Neural cell (in vitro differentiated cells): Measurements from ENCODE around the gene FLII.

Experiments used
- CTCF ChIP-seq: fragments of 450-650 bp; IDR thresholded peaks from 2 replicates; pipeline ENCODE4 v1.5.1; 2014; ENCODE audit warnings: antibody characterized with exemption, mild to moderate bottlenecking, moderate library complexity; ENCODE audit not compliant: poor library complexity, severe bottlenecking
- EP300 ChIP-seq: fragments of 450-650 bp; conservative IDR thresholded peaks from 2 replicates; pipeline ENCODE4 v1.6.1; 2014; ENCODE audit warnings: antibody characterized with exemption, mild to moderate bottlenecking, moderate library complexity; ENCODE audit not compliant: poor library complexity, severe bottlenecking
- EZH2 ChIP-seq: fragments of 200-600, 300-800 bp; shearing (Covaris generic), sonication (generic); IDR thresholded peaks from 2 replicates; pipeline ENCODE4 v1.6.1; 2014; ENCODE audit warnings: antibody characterized with exemption, low read length, borderline replicate concordance, mild to moderate bottlenecking; ENCODE audit not compliant: insufficient read depth, poor library complexity, severe bottlenecking
- MXI1 ChIP-seq: fragments of 450-650 bp; conservative IDR thresholded peaks from 2 replicates; pipeline ENCODE4 v1.6.1; 2014; ENCODE audit warnings: antibody characterized with exemption, mild to moderate bottlenecking; ENCODE audit not compliant: poor library complexity, severe bottlenecking
- POLR2AphosphoS5 ChIP-seq: IDR thresholded peaks from 2 replicates; pipeline ENCODE4 v1.6.1; 2012
- RAD21 ChIP-seq: fragments of 450-650 bp; conservative IDR thresholded peaks from 2 replicates; pipeline ENCODE4 v1.6.1; 2014; ENCODE audit warnings: antibody characterized with exemption, mild to moderate bottlenecking, moderate library complexity
- SMC3 ChIP-seq: fragments of 450-650 bp; conservative IDR thresholded peaks from 2 replicates; pipeline ENCODE4 v1.6.1; 2014; ENCODE audit warnings: antibody characterized with exemption, mild to moderate bottlenecking, moderate library complexity; ENCODE audit not compliant: poor library complexity
- TF ChIP-seq, protein P1 (sequence below): IDR thresholded peaks from 2 replicates; pipeline ENCODE4 v1.6.1; 2012; ENCODE audit warnings: borderline replicate concordance

GRCh38 chr17:18227635-18228034 lies 30.9 kb downstream of the FLII start:
- no peak for TF ChIP-seq EP300
- TF ChIP-seq MXI1, result no peak
- no peak for TF ChIP-seq RAD21
- TF ChIP-seq CTCF, result no peak
- TF ChIP-seq POLR2AphosphoS5, result no peak
- TF ChIP-seq, protein P1, sequence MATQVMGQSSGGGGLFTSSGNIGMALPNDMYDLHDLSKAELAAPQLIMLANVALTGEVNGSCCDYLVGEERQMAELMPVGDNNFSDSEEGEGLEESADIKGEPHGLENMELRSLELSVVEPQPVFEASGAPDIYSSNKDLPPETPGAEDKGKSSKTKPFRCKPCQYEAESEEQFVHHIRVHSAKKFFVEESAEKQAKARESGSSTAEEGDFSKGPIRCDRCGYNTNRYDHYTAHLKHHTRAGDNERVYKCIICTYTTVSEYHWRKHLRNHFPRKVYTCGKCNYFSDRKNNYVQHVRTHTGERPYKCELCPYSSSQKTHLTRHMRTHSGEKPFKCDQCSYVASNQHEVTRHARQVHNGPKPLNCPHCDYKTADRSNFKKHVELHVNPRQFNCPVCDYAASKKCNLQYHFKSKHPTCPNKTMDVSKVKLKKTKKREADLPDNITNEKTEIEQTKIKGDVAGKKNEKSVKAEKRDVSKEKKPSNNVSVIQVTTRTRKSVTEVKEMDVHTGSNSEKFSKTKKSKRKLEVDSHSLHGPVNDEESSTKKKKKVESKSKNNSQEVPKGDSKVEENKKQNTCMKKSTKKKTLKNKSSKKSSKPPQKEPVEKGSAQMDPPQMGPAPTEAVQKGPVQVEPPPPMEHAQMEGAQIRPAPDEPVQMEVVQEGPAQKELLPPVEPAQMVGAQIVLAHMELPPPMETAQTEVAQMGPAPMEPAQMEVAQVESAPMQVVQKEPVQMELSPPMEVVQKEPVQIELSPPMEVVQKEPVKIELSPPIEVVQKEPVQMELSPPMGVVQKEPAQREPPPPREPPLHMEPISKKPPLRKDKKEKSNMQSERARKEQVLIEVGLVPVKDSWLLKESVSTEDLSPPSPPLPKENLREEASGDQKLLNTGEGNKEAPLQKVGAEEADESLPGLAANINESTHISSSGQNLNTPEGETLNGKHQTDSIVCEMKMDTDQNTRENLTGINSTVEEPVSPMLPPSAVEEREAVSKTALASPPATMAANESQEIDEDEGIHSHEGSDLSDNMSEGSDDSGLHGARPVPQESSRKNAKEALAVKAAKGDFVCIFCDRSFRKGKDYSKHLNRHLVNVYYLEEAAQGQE, result no peak
- no peak for TF ChIP-seq SMC3
- no peak for TF ChIP-seq EZH2
